ENCODE data around the gene ACSM4. TPM values are rescaled to one million over a fixed set of nuclear protein-coding genes. Genes with fewer than 3 reads are reported as not detected.

The ACSM4 gene
- total and polyA plus RNA-seq, 2 donors (not counting 1 experiment from before 2014, with no cell fraction given) = not detected

DNA sequence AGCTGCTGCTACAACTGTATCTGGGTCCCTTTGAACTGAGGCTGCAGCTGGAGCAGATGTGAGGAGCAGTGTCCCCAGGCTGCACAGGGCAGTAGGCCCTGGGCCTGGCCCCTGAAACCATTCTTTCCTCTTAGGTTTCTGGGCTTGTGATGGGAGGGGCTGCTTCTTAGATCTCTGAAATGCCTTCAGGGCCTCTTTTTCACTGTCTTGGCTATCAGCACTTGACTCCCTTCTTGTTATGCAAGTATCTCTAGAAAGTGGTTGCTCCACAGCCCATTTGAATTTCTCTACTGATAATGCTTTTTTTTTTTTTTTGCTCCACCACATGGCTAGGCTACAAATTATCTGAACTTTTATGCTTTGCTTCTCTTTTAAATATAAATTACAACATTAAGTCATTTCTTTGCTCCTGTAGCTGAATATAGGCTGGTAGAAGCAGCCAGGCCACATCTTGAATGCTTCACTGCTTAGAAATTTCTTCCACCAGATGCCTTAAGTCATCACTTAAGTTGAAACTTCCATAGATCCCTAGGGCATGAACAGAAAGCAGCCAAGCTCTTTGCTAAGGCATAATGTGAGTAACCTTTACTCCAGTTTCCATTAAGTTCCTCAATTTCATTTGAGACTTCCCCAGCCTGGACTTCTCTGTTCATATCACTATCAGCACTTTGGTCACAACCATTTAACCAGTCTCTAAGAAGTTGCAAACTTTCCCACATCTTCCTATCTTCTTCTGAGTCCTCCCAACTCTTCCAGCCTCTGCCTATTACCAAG lies 41.1 kb downstream of the ACSM4 start:
- H4K20me1 ChIP-seq (ENCODE audit: control insufficient read depth, extremely low read depth, insufficient read depth, low read length) = no peaks in the 10 kb centered on the region
- no peaks in the 10 kb centered on the region for H3K79me2 ChIP-seq (ENCODE audit: control insufficient read depth, insufficient read depth, low read length)
- DNase-seq (ENCODE audit: low read depth in 2 of 2) = no peak

DNA sequence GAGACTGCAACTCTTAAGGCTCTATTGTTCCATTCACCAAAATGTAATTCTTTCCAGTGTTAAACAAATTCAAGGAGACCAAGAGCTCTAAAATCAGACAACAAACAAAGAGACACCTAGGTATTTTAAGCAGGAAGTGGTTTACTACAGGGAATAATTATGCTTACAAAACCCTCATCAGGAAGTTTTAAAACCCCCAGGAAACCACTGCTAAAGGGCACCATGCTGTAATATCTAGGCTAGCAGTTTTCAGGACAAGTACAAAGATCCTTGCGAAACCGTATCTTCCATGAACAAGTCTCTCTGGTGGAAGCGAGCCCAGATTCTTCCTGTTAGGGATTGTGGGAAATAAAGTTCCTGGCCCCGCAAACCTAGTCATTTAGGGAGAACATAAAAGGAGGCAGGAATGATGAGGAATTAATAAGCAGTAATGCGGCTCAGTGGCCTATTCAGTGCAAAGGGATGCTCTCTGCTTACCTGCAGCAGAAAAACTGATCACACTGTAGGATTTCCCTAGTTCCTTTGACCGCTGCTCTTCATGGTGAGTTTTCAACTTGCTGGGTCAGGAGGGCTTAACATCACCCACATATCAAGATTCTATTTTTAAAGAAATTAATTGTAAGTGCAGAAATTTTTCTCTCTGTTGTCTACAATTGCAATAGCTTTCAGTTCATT lies 42.8 kb downstream of the ACSM4 start:
- no peak overlapping the region for H3K4me2 ChIP-seq (ENCODE audit: extremely low read depth, insufficient read depth, low read length)
- no peaks in the 10 kb centered on the region for H3K36me3 ChIP-seq (ENCODE audit: control insufficient read depth, insufficient read depth, low read length)
- no peak overlapping the region for H3K9ac ChIP-seq (ENCODE audit: insufficient read depth, low read length)
- no peaks in the 10 kb centered on the region for H4K20me1 ChIP-seq (ENCODE audit: control insufficient read depth, extremely low read depth, insufficient read depth, low read length)
- no peak overlapping the region for H3K27ac ChIP-seq (ENCODE audit: insufficient read depth, low read length)
- H3K79me2 ChIP-seq (ENCODE audit: control insufficient read depth, insufficient read depth, low read length) = no peaks in the 10 kb centered on the region
- H3K4me1 ChIP-seq (ENCODE audit: control insufficient read depth, extremely low read depth, insufficient read depth, low read length) = no peaks in the 10 kb centered on the region
- DNase-seq (ENCODE audit: low read depth in 2 of 2) = no peak
- no peak overlapping the region for H3K4me3 ChIP-seq (replicated peaks in 1 of 4; ENCODE audit: control extremely low read depth in 1 of 4, insufficient read depth in 1 of 4, low read depth in 3 of 4, low read length in 4 of 4)
- H3K27me3 ChIP-seq (ENCODE audit: control insufficient read depth, insufficient read depth, low read length) = no peaks in the 10 kb centered on the region
- H3K9me3 ChIP-seq (ENCODE audit: control insufficient read depth, insufficient read depth, low read depth, low read length) = no peaks in the 10 kb centered on the region
- H2AFZ ChIP-seq (ENCODE audit: low read length) = no peak overlapping the region
- TF ChIP-seq EZH2 (IDR thresholded peaks at IDR 0.05; ENCODE audit: low read length, missing control alignments) = no peak
- TF ChIP-seq, protein P1, sequence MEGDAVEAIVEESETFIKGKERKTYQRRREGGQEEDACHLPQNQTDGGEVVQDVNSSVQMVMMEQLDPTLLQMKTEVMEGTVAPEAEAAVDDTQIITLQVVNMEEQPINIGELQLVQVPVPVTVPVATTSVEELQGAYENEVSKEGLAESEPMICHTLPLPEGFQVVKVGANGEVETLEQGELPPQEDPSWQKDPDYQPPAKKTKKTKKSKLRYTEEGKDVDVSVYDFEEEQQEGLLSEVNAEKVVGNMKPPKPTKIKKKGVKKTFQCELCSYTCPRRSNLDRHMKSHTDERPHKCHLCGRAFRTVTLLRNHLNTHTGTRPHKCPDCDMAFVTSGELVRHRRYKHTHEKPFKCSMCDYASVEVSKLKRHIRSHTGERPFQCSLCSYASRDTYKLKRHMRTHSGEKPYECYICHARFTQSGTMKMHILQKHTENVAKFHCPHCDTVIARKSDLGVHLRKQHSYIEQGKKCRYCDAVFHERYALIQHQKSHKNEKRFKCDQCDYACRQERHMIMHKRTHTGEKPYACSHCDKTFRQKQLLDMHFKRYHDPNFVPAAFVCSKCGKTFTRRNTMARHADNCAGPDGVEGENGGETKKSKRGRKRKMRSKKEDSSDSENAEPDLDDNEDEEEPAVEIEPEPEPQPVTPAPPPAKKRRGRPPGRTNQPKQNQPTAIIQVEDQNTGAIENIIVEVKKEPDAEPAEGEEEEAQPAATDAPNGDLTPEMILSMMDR (conservative IDR thresholded peaks at IDR 0.05 in 1 of 2, IDR thresholded peaks at IDR 0.05 in 1 of 2; ENCODE audit: low read depth in 1 of 2, low read length in 2 of 2) = no peak

More for the DNA sequence above, 41.1 kb downstream of the ACSM4 start:
- Histone ChIP-seq H3K4me3 (replicated peaks in 1 of 4; ENCODE audit: control extremely low read depth in 1 of 4, insufficient read depth in 1 of 4, low read depth in 3 of 4, low read length in 4 of 4) (no peak overlapping the region), H3K9ac (ENCODE audit: insufficient read depth, low read length) (no peak overlapping the region), H3K4me2 (ENCODE audit: extremely low read depth, insufficient read depth, low read length) (no peak overlapping the region), H3K36me3 (ENCODE audit: control insufficient read depth, insufficient read depth, low read length) (no peaks in the 10 kb centered on the region), H3K4me1 (ENCODE audit: control insufficient read depth, extremely low read depth, insufficient read depth, low read length) (no peaks in the 10 kb centered on the region), H3K9me3 (ENCODE audit: control insufficient read depth, insufficient read depth, low read depth, low read length) (no peaks in the 10 kb centered on the region), H3K27ac (ENCODE audit: insufficient read depth, low read length) (no peak overlapping the region), H3K27me3 (ENCODE audit: control insufficient read depth, insufficient read depth, low read length) (no peaks in the 10 kb centered on the region), H2AFZ (ENCODE audit: low read length) (no peak overlapping the region)
- TF ChIP-seq EZH2 (IDR thresholded peaks at IDR 0.05; ENCODE audit: low read length, missing control alignments) = no peak
- TF ChIP-seq, protein P1 (conservative IDR thresholded peaks at IDR 0.05 in 1 of 2, IDR thresholded peaks at IDR 0.05 in 1 of 2; ENCODE audit: low read depth in 1 of 2, low read length in 2 of 2) = no peak

DNA sequence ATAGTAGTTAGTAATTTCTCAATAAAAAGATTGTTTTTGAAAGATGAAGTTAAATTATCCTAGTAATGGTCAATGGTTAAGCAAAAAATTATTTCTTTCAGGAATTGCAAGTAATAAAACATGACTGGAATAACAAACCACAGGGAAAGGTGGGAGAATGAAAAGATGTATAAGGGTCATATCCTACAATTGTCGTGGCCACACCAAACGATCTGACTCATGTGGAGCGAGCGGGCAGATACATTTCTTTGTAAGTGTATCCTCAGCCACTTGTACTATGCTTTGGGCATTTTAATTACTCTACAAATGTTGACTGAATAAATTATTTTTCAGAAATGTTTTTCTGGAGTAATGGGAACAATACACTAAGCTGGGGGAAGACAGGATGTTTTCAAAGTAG lies 45.5 kb downstream of the ACSM4 start:
- Histone ChIP-seq H3K4me2 (ENCODE audit: extremely low read depth, insufficient read depth, low read length) (no peak overlapping the region), H3K9ac (ENCODE audit: insufficient read depth, low read length) (no peak overlapping the region), H2AFZ (ENCODE audit: low read length) (no peak overlapping the region), H3K27me3 (ENCODE audit: control insufficient read depth, insufficient read depth, low read length) (no peaks in the 10 kb centered on the region), H3K27ac (ENCODE audit: insufficient read depth, low read length) (no peak overlapping the region), H3K4me3 (replicated peaks in 1 of 4; ENCODE audit: control extremely low read depth in 1 of 4, insufficient read depth in 1 of 4, low read depth in 3 of 4, low read length in 4 of 4) (no peak overlapping the region), H3K36me3 (ENCODE audit: control insufficient read depth, insufficient read depth, low read length) (no peaks in the 10 kb centered on the region), H3K9me3 (ENCODE audit: control insufficient read depth, insufficient read depth, low read depth, low read length) (no peaks in the 10 kb centered on the region), H3K4me1 (ENCODE audit: control insufficient read depth, extremely low read depth, insufficient read depth, low read length) (no peaks in the 10 kb centered on the region), H4K20me1 (ENCODE audit: control insufficient read depth, extremely low read depth, insufficient read depth, low read length) (no peaks in the 10 kb centered on the region), H3K79me2 (ENCODE audit: control insufficient read depth, insufficient read depth, low read length) (no peaks in the 10 kb centered on the region)
- TF ChIP-seq, protein P1 (conservative IDR thresholded peaks at IDR 0.05 in 1 of 2, IDR thresholded peaks at IDR 0.05 in 1 of 2; ENCODE audit: low read depth in 1 of 2, low read length in 2 of 2) = no peak
- TF ChIP-seq EZH2 (IDR thresholded peaks at IDR 0.05; ENCODE audit: low read length, missing control alignments) = no peak
- no peak for DNase-seq (ENCODE audit: low read depth in 2 of 2)
